Measurements from ENCODE around the gene HDAC8. TPM values are rescaled to one million over a fixed set of nuclear protein-coding genes. Genes with fewer than 3 reads are reported as not detected.

The HDAC8 gene
- total RNA-seq, 2 experiments from 2014 or later, result 32.5 to 40.0 TPM

- DNase-seq (ENCODE audit: low spot score), result no peak
- Histone ChIP-seq H3K27ac (ENCODE audit: low read depth, low read length, poor library complexity, severe bottlenecking) (no peak overlapping the region), H3K79me2 (ENCODE audit: insufficient read depth, low read depth, low read length) (no peaks in the 10 kb centered on the region), H3K9me3 (ENCODE audit: low read length) (no peaks in the 10 kb centered on the region), H3K4me2 (ENCODE audit: low read length) (no peak overlapping the region), H3K4me3 (ENCODE audit: low read depth, low read length, poor library complexity, severe bottlenecking) (no peak overlapping the region), H3K36me3 (ENCODE audit: insufficient read depth, low read length) (no peaks in the 10 kb centered on the region), H3K9me2 (ENCODE audit: insufficient read depth, low read length) (no peaks in the 10 kb centered on the region), H3K4me1 (ENCODE audit: insufficient read depth, low read length, poor library complexity, severe bottlenecking) (no peaks in the 10 kb centered on the region), H4K20me1 (ENCODE audit: insufficient read depth, low read length) (no peaks in the 10 kb centered on the region), H2AFZ (ENCODE audit: low read length) (no peak overlapping the region)
- ChIA-PET POLR2A (no interaction called here), CTCF (ENCODE audit: unreplicated experiment) (no interaction called here)
- intact Hi-C loops (cut with micrococcal nuclease; ENCODE audit: unreplicated experiment), result no loop called here
- no peak for TF ChIP-seq EZH2phosphoT487 (IDR thresholded peaks at IDR 0.05; ENCODE audit: borderline replicate concordance, low read depth, low read length)
- no peak for TF ChIP-seq CTCF (conservative IDR thresholded peaks at IDR 0.05; ENCODE audit: low read length)
- BruUV-seq (replicated peaks), result no TSS peak
Measured at GRCh38 chrX:72584163-72584562, 11.5 kb upstream of the HDAC8 start.

GRCh38 chrX:72576141-72576894, 3.7 kb upstream of the HDAC8 start:
- no peak overlapping the region for H3K4me2 ChIP-seq (ENCODE audit: low read length)
- CTCF ChIA-PET (ENCODE audit: unreplicated experiment), result no interaction called here
- TF ChIP-seq EZH2phosphoT487 (IDR thresholded peaks at IDR 0.05; ENCODE audit: borderline replicate concordance, low read depth, low read length), result no peak
- no TSS peak for BruUV-seq (replicated peaks)
- H3K9me3 ChIP-seq (ENCODE audit: low read length), result no peaks in the 10 kb centered on the region
- no peak overlapping the region for H2AFZ ChIP-seq (ENCODE audit: low read length)
- intact Hi-C loops (cut with micrococcal nuclease; ENCODE audit: unreplicated experiment), result loop anchor here (10.0 kb wide), 1 partner anchor 1718 kb away; no protein-coding TSS in a partner anchor
- POLR2A ChIA-PET, result no interaction called here
- DNase-seq (ENCODE audit: low spot score), result no peak
- no peaks in the 10 kb centered on the region for H3K36me3 ChIP-seq (ENCODE audit: insufficient read depth, low read length)
- H3K27ac ChIP-seq (ENCODE audit: low read depth, low read length, poor library complexity, severe bottlenecking), result no peak overlapping the region
- no peak overlapping the region for H3K4me3 ChIP-seq (ENCODE audit: low read depth, low read length, poor library complexity, severe bottlenecking)
- no peaks in the 10 kb centered on the region for H4K20me1 ChIP-seq (ENCODE audit: insufficient read depth, low read length)
- H3K9me2 ChIP-seq (ENCODE audit: insufficient read depth, low read length), result no peaks in the 10 kb centered on the region
- H3K4me1 ChIP-seq (ENCODE audit: insufficient read depth, low read length, poor library complexity, severe bottlenecking), result peaks cover 5% of the 10 kb centered on the region
- H3K79me2 ChIP-seq (ENCODE audit: insufficient read depth, low read depth, low read length), result peaks cover 7% of the 10 kb centered on the region; the same call in 1 of the 2 replicates

GRCh38 chrX:72573158-72573511, 492 bp upstream of the HDAC8 start:
- TF ChIP-seq CTCF (conservative IDR thresholded peaks at IDR 0.05; ENCODE audit: low read length) (peak; percentile 36; the same call in 1 of the 2 replicates), EZH2phosphoT487 (IDR thresholded peaks at IDR 0.05; ENCODE audit: borderline replicate concordance, low read depth, low read length) (no peak)
- DNase-seq (ENCODE audit: low spot score), result no peak
- Histone ChIP-seq H3K79me2 (ENCODE audit: insufficient read depth, low read depth, low read length) (peaks cover 7% of the 10 kb centered on the region; the same call in 1 of the 2 replicates), H3K4me3 (ENCODE audit: low read depth, low read length, poor library complexity, severe bottlenecking) (peak overlapping the region; percentile 84), H4K20me1 (ENCODE audit: insufficient read depth, low read length) (no peaks in the 10 kb centered on the region), H3K27ac (ENCODE audit: low read depth, low read length, poor library complexity, severe bottlenecking) (peak overlapping the region; percentile 39), H3K9me3 (ENCODE audit: low read length) (no peaks in the 10 kb centered on the region), H3K4me1 (ENCODE audit: insufficient read depth, low read length, poor library complexity, severe bottlenecking) (peaks cover 5% of the 10 kb centered on the region), H3K36me3 (ENCODE audit: insufficient read depth, low read length) (peaks cover 18% of the 10 kb centered on the region), H3K4me2 (ENCODE audit: low read length) (peak overlapping the region; percentile 90), H2AFZ (ENCODE audit: low read length) (peak overlapping the region; percentile 93), H3K9me2 (ENCODE audit: insufficient read depth, low read length) (no peaks in the 10 kb centered on the region)
- ChIA-PET CTCF (ENCODE audit: unreplicated experiment) (interaction anchor here (0.6 kb wide), 1 partner anchor 208 kb away, joined by 3 read pairs; no protein-coding TSS in a partner anchor), POLR2A (interaction anchor here (1.1 kb wide), 1 partner anchor 392 kb away, joined by 8 read pairs; no protein-coding TSS in a partner anchor)
- BruUV-seq (replicated peaks), result no TSS peak
- intact Hi-C loops (cut with micrococcal nuclease; ENCODE audit: unreplicated experiment), result loop anchor here (10.0 kb wide), 1 partner anchor 1722 kb away; no protein-coding TSS in a partner anchor

Measured in OCI-LY7 (cell line).